Erythroblast (primary cell): ENCODE measurements around the gene REPIN1.

Experiments used
- GATA1 ChIP-seq: IDR thresholded peaks from 2 replicates; pipeline ENCODE4 v1.6.1; 2011; ENCODE audit warnings: low read depth, mild to moderate bottlenecking, control low read depth, low read length, moderate library complexity
- POLR2A ChIP-seq: IDR thresholded peaks from 2 replicates; pipeline ENCODE4 v1.6.1; 2011; ENCODE audit warnings: mild to moderate bottlenecking, low read length

- TF ChIP-seq POLR2A (no peak), GATA1 (no peak)
These were observed 44.2 kb downstream of the REPIN1 start for GRCh38 chr7:150412518-150413488.
